ENCODE data around the gene OSBPL6.
A peak's percentile ranks its signal among the peaks of the same experiment; 100 is the strongest.

Gene OSBPL6

GRCh38 chr2:178279142-178279541, 84.8 kb downstream of the OSBPL6 start:
- no peak for TF ChIP-seq ZNF8 (CRISPR knock-in tag; IDR thresholded peaks at IDR 0.05)
- no peak for TF ChIP-seq OSR1 (CRISPR knock-in tag; IDR thresholded peaks at IDR 0.05)
- TF ChIP-seq SNAI2 (CRISPR knock-in tag; IDR thresholded peaks at IDR 0.05), result no peak
- TF ChIP-seq ZFP3 (CRISPR knock-in tag; IDR thresholded peaks at IDR 0.05), result no peak
- TF ChIP-seq ISL1 (CRISPR knock-in tag; IDR thresholded peaks at IDR 0.05), result peak; percentile 78
- peak; percentile 90 for ATAC-seq

GRCh38 chr2:178279636-178280035, 85.3 kb downstream of the OSBPL6 start:
- ATAC-seq, result no peak
- TF ChIP-seq TCF4 (CRISPR knock-in tag; IDR thresholded peaks at IDR 0.05; ENCODE audit: borderline replicate concordance) (no peak), PPARA (CRISPR knock-in tag; IDR thresholded peaks at IDR 0.05; ENCODE audit: borderline replicate concordance) (no peak), CREB5 (CRISPR knock-in tag; IDR thresholded peaks at IDR 0.05; ENCODE audit: low read depth) (no peak), TOX (CRISPR knock-in tag; IDR thresholded peaks at IDR 0.05; ENCODE audit: borderline replicate concordance) (no peak), POU6F1 (CRISPR knock-in tag; IDR thresholded peaks at IDR 0.05; ENCODE audit: borderline replicate concordance, low read depth) (no peak), ZNF565 (CRISPR knock-in tag; conservative IDR thresholded peaks at IDR 0.05; ENCODE audit: low read depth) (no peak), CSDC2 (CRISPR knock-in tag; IDR thresholded peaks at IDR 0.05) (no peak), ZNF8 (CRISPR knock-in tag; IDR thresholded peaks at IDR 0.05) (no peak), PATZ1 (CRISPR knock-in tag; IDR thresholded peaks at IDR 0.05; ENCODE audit: borderline replicate concordance) (no peak), ZFP30 (CRISPR knock-in tag; IDR thresholded peaks at IDR 0.05) (no peak), ARNTL (CRISPR knock-in tag; IDR thresholded peaks at IDR 0.05; ENCODE audit: borderline replicate concordance, low read depth) (no peak), ISL1 (CRISPR knock-in tag; IDR thresholded peaks at IDR 0.05) (no peak), CSRNP3 (CRISPR knock-in tag; IDR thresholded peaks at IDR 0.05) (no peak), BACH2 (CRISPR knock-in tag; IDR thresholded peaks at IDR 0.05; ENCODE audit: borderline replicate concordance) (no peak), ZNF70 (CRISPR knock-in tag; IDR thresholded peaks at IDR 0.05) (no peak), ZC3H10 (CRISPR knock-in tag; IDR thresholded peaks at IDR 0.05) (no peak), RARB (CRISPR knock-in tag; IDR thresholded peaks at IDR 0.05) (no peak), ESRRG (CRISPR knock-in tag; IDR thresholded peaks at IDR 0.05) (no peak), OSR1 (CRISPR knock-in tag; IDR thresholded peaks at IDR 0.05) (no peak)

GRCh38 chr2:178280244-178280852, 86.0 kb downstream of the OSBPL6 start:
- TF ChIP-seq ESRRG (CRISPR knock-in tag; IDR thresholded peaks at IDR 0.05), result no peak
- no peak for TF ChIP-seq CREB5 (CRISPR knock-in tag; IDR thresholded peaks at IDR 0.05; ENCODE audit: low read depth)
- TF ChIP-seq ZFP3 (CRISPR knock-in tag; IDR thresholded peaks at IDR 0.05), result no peak
- TF ChIP-seq CSDC2 (CRISPR knock-in tag; IDR thresholded peaks at IDR 0.05), result no peak
- no peak for TF ChIP-seq POU6F1 (CRISPR knock-in tag; IDR thresholded peaks at IDR 0.05; ENCODE audit: borderline replicate concordance, low read depth)
- no peak for TF ChIP-seq BACH2 (CRISPR knock-in tag; IDR thresholded peaks at IDR 0.05; ENCODE audit: borderline replicate concordance)
- TF ChIP-seq TCF4 (CRISPR knock-in tag; IDR thresholded peaks at IDR 0.05; ENCODE audit: borderline replicate concordance), result no peak
- no peak for TF ChIP-seq PPARA (CRISPR knock-in tag; IDR thresholded peaks at IDR 0.05; ENCODE audit: borderline replicate concordance)
- no peak for TF ChIP-seq ZNF565 (CRISPR knock-in tag; conservative IDR thresholded peaks at IDR 0.05; ENCODE audit: low read depth)
- TF ChIP-seq SNAI2 (CRISPR knock-in tag; IDR thresholded peaks at IDR 0.05), result no peak
- TF ChIP-seq ZNF70 (CRISPR knock-in tag; IDR thresholded peaks at IDR 0.05), result no peak
- TF ChIP-seq TOX (CRISPR knock-in tag; IDR thresholded peaks at IDR 0.05; ENCODE audit: borderline replicate concordance), result no peak
- ATAC-seq, result peak; percentile 50
